COLO829 (cell line): Measurements from ENCODE around the gene PANK1.

Experiments used
- DNase-seq: peaks from one replicate; pipeline ENCODE4 v3.0.0; 2012; ENCODE audit warnings: low spot score

Gene PANK1

GRCh38 chr10:89644967-89645741 is at the start of gene PANK1:
PANK1 (minus strand) TSS chr10:89645242; CDS start chr10:89644891, 351 bp downstream.
- peak; percentile 56 for DNase-seq

- no peak for DNase-seq
Observed at GRCh38 chr10:89693176-89693575, 48.1 kb upstream of the PANK1 start.

- no peak for DNase-seq
Observed at GRCh38 chr10:89692416-89692815, 47.4 kb upstream of the PANK1 start.

- DNase-seq, result no peak
Observed at GRCh38 chr10:89690027-89690426, 45.0 kb upstream of the PANK1 start.

- DNase-seq, result no peak
Observed at GRCh38 chr10:89685936-89686335, 40.9 kb upstream of the PANK1 start.

GRCh38 chr10:89684604-89685003 is 39.6 kb upstream of the PANK1 start:
- DNase-seq, result no peak

GRCh38 chr10:89683883-89684282 is 38.8 kb upstream of the PANK1 start:
- no peak for DNase-seq

- no peak for DNase-seq
Observed at GRCh38 chr10:89679986-89680385, 34.9 kb upstream of the PANK1 start.

GRCh38 chr10:89677341-89677740 is 32.3 kb upstream of the PANK1 start:
- DNase-seq, result no peak

GRCh38 chr10:89670926-89671325 is 25.9 kb upstream of the PANK1 start:
- DNase-seq, result no peak

- DNase-seq, result peak; percentile 64
Observed at GRCh38 chr10:89669985-89670384, 24.9 kb upstream of the PANK1 start.

GRCh38 chr10:89668386-89669071 is 23.5 kb upstream of the PANK1 start:
- no peak for DNase-seq

GRCh38 chr10:89666138-89666537 is 21.1 kb upstream of the PANK1 start:
- no peak for DNase-seq

GRCh38 chr10:89665302-89665701 is 20.3 kb upstream of the PANK1 start:
- DNase-seq, result no peak

GRCh38 chr10:89664203-89664602 is 19.2 kb upstream of the PANK1 start:
- no peak for DNase-seq

GRCh38 chr10:89663144-89663543 is 18.1 kb upstream of the PANK1 start:
- no peak for DNase-seq

GRCh38 chr10:89662596-89662995 is 17.6 kb upstream of the PANK1 start:
- DNase-seq, result no peak

GRCh38 chr10:89659143-89660131 is 14.4 kb upstream of the PANK1 start:
- no peak for DNase-seq

GRCh38 chr10:89657302-89657701 is 12.3 kb upstream of the PANK1 start:
- no peak for DNase-seq

- DNase-seq, result no peak
Observed at GRCh38 chr10:89655722-89656121, 10.7 kb upstream of the PANK1 start.

GRCh38 chr10:89653410-89653869 is 8.4 kb upstream of the PANK1 start:
- no peak for DNase-seq

- no peak for DNase-seq
Observed at GRCh38 chr10:89652806-89653370, 7.8 kb upstream of the PANK1 start.
